ENCODE results near the gene ABL2. TPM values are rescaled to one million over a fixed set of nuclear protein-coding genes. Genes with fewer than 3 reads are reported as not detected.
"Not testable (repeated sequence)": the region's sequence is repeated elsewhere in the genome, so short reads cannot be mapped to it uniquely, and the experiment has no call there.

ABL2 gene
- total RNA-seq, 1 donor from 2014 or later, result 23.9 TPM

- Histone ChIP-seq H3K4me3 (peak overlapping the region in 1 of 2 donors; percentile 31), H3K9me3 (no peaks in the 10 kb centered on the region), H3K27me3 (no peaks in the 10 kb centered on the region), H3K4me1 (peaks cover 11 to 19% of the 10 kb centered on the region in 2 donors), H3K27ac (peak overlapping the region in 1 of 2 donors; percentile 49), H3K36me3 (no peaks in the 10 kb centered on the region)
- TF ChIP-seq CTCF (IDR thresholded peaks at IDR 0.05), result no peak
- intact Hi-C loops (cut with DNase I), result no loop called here
- no peak for DNase-seq (ENCODE audit: low spot score in 2 of 2)
Observed at GRCh38 chr1:179206812-179207211, 22.7 kb downstream of the ABL2 start.

- Histone ChIP-seq H3K27ac (peak overlapping the region in 1 of 2 donors; percentile 20), H3K4me1 (peaks cover 11 to 19% of the 10 kb centered on the region in 2 donors), H3K9me3 (no peaks in the 10 kb centered on the region), H3K27me3 (no peaks in the 10 kb centered on the region), H3K4me3 (no peak overlapping the region), H3K36me3 (no peaks in the 10 kb centered on the region)
- intact Hi-C loops (cut with DNase I), result no loop called here
- DNase-seq (ENCODE audit: low spot score in 2 of 2), result no peak
- TF ChIP-seq CTCF (IDR thresholded peaks at IDR 0.05), result no peak
Observed at GRCh38 chr1:179205284-179205683, 24.2 kb downstream of the ABL2 start.

- intact Hi-C loops (cut with DNase I), result no loop called here
- Histone ChIP-seq H3K4me3 (no peak overlapping the region), H3K36me3 (no peaks in the 10 kb centered on the region), H3K4me1 (peaks cover 8 to 11% of the 10 kb centered on the region in 2 donors), H3K9me3 (no peaks in the 10 kb centered on the region), H3K27ac (no peak overlapping the region), H3K27me3 (no peaks in the 10 kb centered on the region)
- no peak for DNase-seq (ENCODE audit: low spot score in 2 of 2)
- no peak for TF ChIP-seq CTCF (IDR thresholded peaks at IDR 0.05)
Observed at GRCh38 chr1:179202161-179202560, 27.3 kb downstream of the ABL2 start.

- no peak overlapping the region for H3K27ac ChIP-seq
- DNase-seq (ENCODE audit: low spot score in 2 of 2), result no peak
- H3K27me3 ChIP-seq, result no peaks in the 10 kb centered on the region
- no peaks in the 10 kb centered on the region for H3K9me3 ChIP-seq
- no peak for TF ChIP-seq CTCF (IDR thresholded peaks at IDR 0.05)
- H3K4me3 ChIP-seq, result no peak overlapping the region
- intact Hi-C loops (cut with DNase I), result no loop called here
- H3K36me3 ChIP-seq, result no peaks in the 10 kb centered on the region
- H3K4me1 ChIP-seq, result peaks cover under 1 to 2% of the 10 kb centered on the region in 2 donors
Observed at GRCh38 chr1:179200586-179200985, 28.9 kb downstream of the ABL2 start.

- Histone ChIP-seq H3K4me3 (no peak overlapping the region), H3K27ac (peak overlapping the region; percentile 4 to 16), H3K4me1 (no peaks in the 10 kb centered on the region), H3K9me3 (no peaks in the 10 kb centered on the region), H3K27me3 (no peaks in the 10 kb centered on the region), H3K36me3 (no peaks in the 10 kb centered on the region)
- intact Hi-C loops (cut with DNase I), result no loop called here
- no peak for DNase-seq (ENCODE audit: low spot score in 2 of 2)
- TF ChIP-seq CTCF (IDR thresholded peaks at IDR 0.05), result no peak
Observed at GRCh38 chr1:179197690-179198297, 31.7 kb downstream of the ABL2 start.

- intact Hi-C loops (cut with DNase I); H3K36me3 ChIP-seq; H3K27me3 ChIP-seq; H3K27ac ChIP-seq; H3K4me1 ChIP-seq; H3K4me3 ChIP-seq; DNase-seq (ENCODE audit: low spot score in 2 of 2); H3K9me3 ChIP-seq: not testable (repeated sequence)
Observed at GRCh38 chr1:179195857-179196256, 33.6 kb downstream of the ABL2 start.
